ENCODE measurements around the gene RPP30. TPM values are rescaled to one million over a fixed set of nuclear protein-coding genes. Genes with fewer than 3 reads are reported as not detected.

Gene RPP30
- total and polyA plus RNA-seq, 2 experiments from 2014 or later = 23.6 to 48.4 TPM

- no peak for TF ChIP-seq CTCF (IDR thresholded peaks at IDR 0.05; ENCODE audit: low read depth, low read length)
- H3K4me1 ChIP-seq (ENCODE audit: low read depth) = no peaks in the 10 kb centered on the region
- no peaks in the 10 kb centered on the region for H3K36me3 ChIP-seq
- DNase-seq (ENCODE audit: low read depth in 1 of 2, low spot score in 1 of 2) = no peak
- no peak overlapping the region for H3K4me3 ChIP-seq
- H3K27ac ChIP-seq = no peak overlapping the region
- H3K9me3 ChIP-seq (ENCODE audit: low read depth) = no peaks in the 10 kb centered on the region
- peaks cover 41% of the 10 kb centered on the region for H3K27me3 ChIP-seq
Observed at GRCh38 chr10:90855126-90855525, 16.6 kb upstream of the RPP30 start.

GRCh38 chr10:90856261-90856660 lies 15.5 kb upstream of the RPP30 start:
- peak; percentile 1 to 58 for DNase-seq (ENCODE audit: low read depth in 1 of 2, low spot score in 1 of 2)
- H3K27me3 ChIP-seq = peaks cover 41% of the 10 kb centered on the region
- no peaks in the 10 kb centered on the region for H3K4me1 ChIP-seq (ENCODE audit: low read depth)
- no peak overlapping the region for H3K27ac ChIP-seq
- H3K4me3 ChIP-seq = no peak overlapping the region
- H3K36me3 ChIP-seq = no peaks in the 10 kb centered on the region
- no peaks in the 10 kb centered on the region for H3K9me3 ChIP-seq (ENCODE audit: low read depth)
- no peak for TF ChIP-seq CTCF (IDR thresholded peaks at IDR 0.05; ENCODE audit: low read depth, low read length)

GRCh38 chr10:90856964-90857634 lies 14.7 kb upstream of the RPP30 start:
- no peak for DNase-seq (ENCODE audit: low read depth in 1 of 2, low spot score in 1 of 2)
- peak overlapping the region; percentile 76 for H3K4me3 ChIP-seq
- no peak overlapping the region for H3K27ac ChIP-seq
- H3K4me1 ChIP-seq (ENCODE audit: low read depth) = no peaks in the 10 kb centered on the region
- peaks cover 41% of the 10 kb centered on the region for H3K27me3 ChIP-seq
- no peak for TF ChIP-seq CTCF (IDR thresholded peaks at IDR 0.05; ENCODE audit: low read depth, low read length)
- H3K36me3 ChIP-seq = no peaks in the 10 kb centered on the region
- no peaks in the 10 kb centered on the region for H3K9me3 ChIP-seq (ENCODE audit: low read depth)

- peak; percentile 43 for TF ChIP-seq CTCF (IDR thresholded peaks at IDR 0.05; ENCODE audit: low read depth, low read length)
- Histone ChIP-seq H3K27ac (no peak within 1 kb of the TSS), H3K4me1 (ENCODE audit: low read depth) (no peaks in the 10 kb centered on the region), H3K4me3 (peak within 1 kb of the TSS; percentile 76), H3K27me3 (peaks cover 41% of the 10 kb centered on the region), H3K36me3 (no peaks in the 10 kb centered on the region), H3K9me3 (ENCODE audit: low read depth) (no peaks in the 10 kb centered on the region)
- peak; percentile 69 to 73 for DNase-seq (ENCODE audit: low read depth in 1 of 2, low spot score in 1 of 2)
Observed at GRCh38 chr10:90857635-90858460, 13.9 kb upstream of the RPP30 start, which contains the start of gene HTR7. TSS of gene HTR7 (minus strand) at chr10:90858039. CDS start at chr10:90857671, 368 bp downstream.

GRCh38 chr10:90858461-90858968 lies 13.3 kb upstream of the RPP30 start:
- no peak for DNase-seq (ENCODE audit: low read depth in 1 of 2, low spot score in 1 of 2)
- Histone ChIP-seq H3K9me3 (ENCODE audit: low read depth) (no peaks in the 10 kb centered on the region), H3K4me1 (ENCODE audit: low read depth) (no peaks in the 10 kb centered on the region), H3K36me3 (no peaks in the 10 kb centered on the region), H3K27me3 (peaks cover 41% of the 10 kb centered on the region), H3K4me3 (peak overlapping the region; percentile 76), H3K27ac (no peak overlapping the region)
- TF ChIP-seq CTCF (IDR thresholded peaks at IDR 0.05; ENCODE audit: low read depth, low read length) = no peak

Measured in cardiac muscle cell (in vitro differentiated cells and primary cell).